ENCODE data around the gene PRDM16. TPM values are rescaled to one million over a fixed set of nuclear protein-coding genes. Genes with fewer than 3 reads are reported as not detected.

The PRDM16 gene
- total RNA-seq, 4 donors from 2014 or later: 0.19 to 1.6 (median 0.36) TPM

GRCh38 chr1:3390291-3390690 is 321.3 kb downstream of the PRDM16 start:
- TF ChIP-seq POLR2AphosphoS5 (IDR thresholded peaks at IDR 0.05) (no peak), POLR2A (IDR thresholded peaks at IDR 0.05) (no peak), CTCF (IDR thresholded peaks at IDR 0.05) (no peak), EP300 (IDR thresholded peaks at IDR 0.05) (no peak)
- Histone ChIP-seq H3K27ac (no peak overlapping the region), H3K27me3 (peaks cover 100% of the 10 kb centered on the region), H3K4me3 (no peak overlapping the region), H3K4me1 (peaks cover 15% of the 10 kb centered on the region), H3K36me3 (no peaks in the 10 kb centered on the region), H3K9me3 (no peaks in the 10 kb centered on the region)
- WGBS: 88% methylated on average over 14 of the region's 23 CpGs
- no peak for DNase-seq (ENCODE audit: low spot score in 2 of 2)

- Histone ChIP-seq H3K27ac (no peak overlapping the region), H3K9me3 (no peaks in the 10 kb centered on the region), H3K27me3 (peaks cover 100% of the 10 kb centered on the region), H3K36me3 (no peaks in the 10 kb centered on the region), H3K4me1 (peaks cover 15% of the 10 kb centered on the region), H3K4me3 (no peak overlapping the region)
- TF ChIP-seq CTCF (IDR thresholded peaks at IDR 0.05): no peak
- DNase-seq (ENCODE audit: low spot score in 2 of 2): no peak
- 50% methylated on average over 16 of the region's 18 CpGs for WGBS
Observed at GRCh38 chr1:3391711-3392110, 322.7 kb downstream of the PRDM16 start.

GRCh38 chr1:3393024-3393986 is 324.3 kb downstream of the PRDM16 start:
- Histone ChIP-seq H3K27ac (no peak overlapping the region), H3K36me3 (no peaks in the 10 kb centered on the region), H3K4me1 (peaks cover 15% of the 10 kb centered on the region), H3K9me3 (no peaks in the 10 kb centered on the region), H3K4me3 (peak overlapping the region; percentile 3), H3K27me3 (peaks cover 98% of the 10 kb centered on the region)
- TF ChIP-seq EP300 (IDR thresholded peaks at IDR 0.05) (no peak), CTCF (IDR thresholded peaks at IDR 0.05) (no peak), POLR2A (IDR thresholded peaks at IDR 0.05) (no peak), POLR2AphosphoS5 (IDR thresholded peaks at IDR 0.05) (no peak)
- no peak for DNase-seq (ENCODE audit: low spot score in 2 of 2)
- WGBS: 15% methylated on average over 18 of the region's 63 CpGs

- Histone ChIP-seq H3K27ac (no peak overlapping the region), H3K4me3 (peak overlapping the region; percentile 3), H3K4me1 (peaks cover 15% of the 10 kb centered on the region), H3K36me3 (no peaks in the 10 kb centered on the region), H3K9me3 (no peaks in the 10 kb centered on the region), H3K27me3 (peaks cover 94% of the 10 kb centered on the region)
- 47% methylated on average over 14 of the region's 59 CpGs for WGBS
- DNase-seq (ENCODE audit: low spot score in 2 of 2): no peak
- no peak for TF ChIP-seq POLR2AphosphoS5 (IDR thresholded peaks at IDR 0.05)
Observed at GRCh38 chr1:3393987-3394920, 325.3 kb downstream of the PRDM16 start.

GRCh38 chr1:3396411-3396810 is 327.4 kb downstream of the PRDM16 start:
- Histone ChIP-seq H3K4me3 (no peak overlapping the region), H3K36me3 (no peaks in the 10 kb centered on the region), H3K4me1 (peaks cover 15% of the 10 kb centered on the region), H3K27me3 (peaks cover 78% of the 10 kb centered on the region), H3K27ac (no peak overlapping the region), H3K9me3 (no peaks in the 10 kb centered on the region)
- DNase-seq (ENCODE audit: low spot score in 2 of 2): no peak
- WGBS: 78% methylated on average over 6 of the region's 11 CpGs
- no peak for TF ChIP-seq POLR2AphosphoS5 (IDR thresholded peaks at IDR 0.05)
- no peak for TF ChIP-seq EP300 (IDR thresholded peaks at IDR 0.05)
- TF ChIP-seq POLR2A (IDR thresholded peaks at IDR 0.05): no peak
- no peak for TF ChIP-seq CTCF (IDR thresholded peaks at IDR 0.05)
